GM12892 (cell line): ENCODE results near the gene CAMTA2.

ENCODE experiments used
- DNase-seq: peaks from one replicate; pipeline ENCODE4 v3.0.0; 2011; ENCODE audit not compliant: insufficient read length
- FAIRE-seq: peaks from 2 replicates; lab custom pipeline; 2011; peaks lifted over from hg19 to GRCh38; lab: Jason Lieb, UNC
- POLR2A ChIP-seq: IDR thresholded peaks from 2 replicates; pipeline ENCODE4 v1.6.1; 2011; ENCODE audit warnings: low read depth, low read length, control low read depth
- POLR2AphosphoS5 ChIP-seq: IDR thresholded peaks from 2 replicates; pipeline ENCODE4 v1.6.1; 2011; ENCODE audit warnings: low read depth, low read length, control low read depth
- TAF1 ChIP-seq: IDR thresholded peaks from 2 replicates; pipeline ENCODE4 v1.6.1; 2011; ENCODE audit warnings: low read depth, mild to moderate bottlenecking, control low read depth, low read length, borderline replicate concordance

CAMTA2 gene

DNA sequence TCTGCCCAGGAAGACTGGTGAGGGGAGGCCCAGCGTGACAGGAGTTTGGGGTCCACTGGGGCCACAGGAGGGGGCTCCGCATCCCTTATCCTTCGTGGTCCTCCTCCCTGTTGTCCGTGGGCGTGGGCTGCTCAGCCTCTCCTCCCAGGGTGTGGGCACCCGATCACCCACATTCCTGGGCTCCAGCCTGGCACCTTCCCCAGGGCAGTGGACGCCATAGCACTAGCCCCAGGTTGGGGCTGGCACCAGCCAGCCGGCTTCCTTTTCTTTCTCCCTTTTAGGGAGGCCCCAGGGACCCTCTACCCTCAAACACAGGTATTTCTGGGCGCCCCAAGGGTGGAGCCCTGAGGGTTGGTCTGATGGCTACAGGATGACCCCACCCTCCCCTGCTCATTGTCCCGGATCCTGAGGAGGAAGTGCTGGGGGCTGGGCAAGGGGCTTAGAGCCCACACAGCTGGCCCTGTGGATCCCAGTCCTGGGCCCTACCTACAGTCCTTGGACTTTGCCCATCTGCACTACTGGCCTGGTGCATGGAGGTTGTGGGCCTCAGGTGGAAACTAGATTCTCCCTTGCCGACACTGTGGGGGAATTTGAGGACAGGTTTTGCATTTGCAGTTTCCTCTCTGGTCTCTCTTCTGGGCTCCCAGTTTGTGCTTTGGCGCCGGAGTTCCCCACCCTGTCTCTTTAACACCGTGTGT, 11.4 kb upstream of the CAMTA2 start:
- TF ChIP-seq POLR2AphosphoS5, result no peak
- no peak for TF ChIP-seq POLR2A
- no peak for TF ChIP-seq TAF1
- no peak for DNase-seq
- FAIRE-seq, result peak; percentile 82

GRCh38 chr17:4998027-4998731, 10.7 kb upstream of the CAMTA2 start:
- FAIRE-seq (no peak), DNase-seq (no peak)
- no peak for TF ChIP-seq POLR2AphosphoS5
- TF ChIP-seq TAF1, result no peak
- no peak for TF ChIP-seq POLR2A

GRCh38 chr17:4997302-4998026, 10.0 kb upstream of the CAMTA2 start, which contains the start of the genes INCA1 and KIF1C:
Gene INCA1 (minus strand): TSS chr17:4997522. CDS start chr17:4994437, 3,085 bp downstream.
Gene KIF1C (plus strand): TSS chr17:4997950. CDS start chr17:5000247, 2,297 bp downstream.
- peak; percentile 98 for DNase-seq
- FAIRE-seq, result peak; percentile 99
- TF ChIP-seq POLR2A, result peak; percentile 36; the same call in 1 of the 2 replicates
- TF ChIP-seq POLR2AphosphoS5, result no peak

DNA sequence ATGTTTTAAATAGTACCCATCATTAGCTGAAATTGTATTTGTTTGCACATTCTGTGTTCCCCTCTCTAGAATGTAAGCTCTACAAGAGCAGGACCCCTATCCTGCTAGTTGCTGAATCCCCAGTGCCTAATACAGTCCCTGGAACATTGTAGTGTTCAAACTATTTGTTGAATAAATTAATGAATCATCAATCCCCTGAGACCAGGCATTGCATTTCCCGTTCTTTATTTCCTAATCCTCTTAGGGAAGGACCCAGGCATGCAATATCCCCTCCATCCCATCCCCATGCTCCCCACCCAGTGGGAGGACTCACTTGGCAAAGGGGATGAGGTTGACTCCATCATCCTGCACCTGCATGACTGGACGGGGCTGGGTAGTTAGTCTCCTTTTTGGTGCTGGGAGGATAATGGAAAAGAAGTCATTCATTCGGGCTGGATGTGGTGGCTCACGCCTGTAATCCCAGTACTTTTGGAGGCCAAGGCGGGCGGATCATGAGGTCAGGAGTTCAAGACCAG, 6.7 kb upstream of the CAMTA2 start:
- TF ChIP-seq POLR2AphosphoS5 (no peak), POLR2A (no peak)
- FAIRE-seq (no peak), DNase-seq (no peak)

GRCh38 chr17:4987767-4988567, 492 bp upstream of the CAMTA2 start:
- DNase-seq (no peak), FAIRE-seq (peak; percentile 77)
- no peak for TF ChIP-seq POLR2AphosphoS5
- no peak for TF ChIP-seq POLR2A
- no peak for TF ChIP-seq TAF1

DNA sequence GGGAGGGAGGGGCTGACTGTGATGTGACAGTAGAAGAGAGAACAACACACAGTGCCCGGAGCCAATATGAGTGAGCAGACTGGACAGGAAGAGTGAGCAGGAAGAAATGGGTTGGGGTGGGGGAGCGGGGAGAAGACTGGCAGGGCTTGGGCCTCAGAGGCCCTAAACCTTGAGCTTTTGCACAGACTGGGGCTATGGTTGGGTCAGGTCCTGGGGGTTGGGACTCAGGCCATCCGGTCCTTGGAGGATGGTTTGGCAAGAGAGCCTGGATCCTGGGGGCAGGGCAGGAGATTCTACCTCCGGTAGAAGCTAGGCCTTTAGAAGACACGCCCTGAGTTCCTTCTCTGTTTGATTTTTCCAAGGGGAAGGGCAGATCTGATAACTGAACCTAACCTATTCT, 1.1 kb downstream of the CAMTA2 start:
- DNase-seq, result no peak
- no peak for TF ChIP-seq TAF1
- no peak for FAIRE-seq

- no peak for FAIRE-seq
These were observed 5.2 kb downstream of the CAMTA2 start for GRCh38 chr17:4982305-4982704.

GRCh38 chr17:4980644-4981216, 6.7 kb downstream of the CAMTA2 start:
- DNase-seq, result peak; percentile 57
- FAIRE-seq, result peak; percentile 73
- no peak for TF ChIP-seq TAF1
- TF ChIP-seq POLR2A, result no peak
- no peak for TF ChIP-seq POLR2AphosphoS5

More at GRCh38 chr17:4982305-4982704, 5.2 kb downstream of the CAMTA2 start:
- no peak for DNase-seq
- no peak for TF ChIP-seq POLR2AphosphoS5
- TF ChIP-seq POLR2A, result no peak
- TF ChIP-seq TAF1, result no peak

GRCh38 chr17:4978726-4979125, 8.7 kb downstream of the CAMTA2 start:
- FAIRE-seq (no peak), DNase-seq (no peak)
- no peak for TF ChIP-seq TAF1
- TF ChIP-seq POLR2AphosphoS5, result no peak
- no peak for TF ChIP-seq POLR2A

GRCh38 chr17:4974115-4974670, 13.3 kb downstream of the CAMTA2 start:
- TF ChIP-seq POLR2AphosphoS5 (no peak), TAF1 (no peak), POLR2A (no peak)
- DNase-seq (no peak), FAIRE-seq (no peak)
